K562 (cell line): Measurements from ENCODE around the gene ARHGAP9. TPM values are rescaled to one million over a fixed set of nuclear protein-coding genes. Genes with fewer than 3 reads are reported as not detected.

Source experiments
- C11orf30 ChIP-seq: fragments of 450-650 bp; IDR thresholded peaks from 2 replicates; pipeline ENCODE4 v1.6.1; 2016; ENCODE audit warnings: low read depth, mild to moderate bottlenecking
- CBX5 ChIP-seq: IDR thresholded peaks from 2 replicates; pipeline ENCODE4 v1.6.1; 2014; ENCODE audit warnings: low read depth, borderline replicate concordance
- CBX8 ChIP-seq: fragments of 200-600 bp; sonication (generic); IDR thresholded peaks from 2 replicates; pipeline ENCODE4 v1.6.1; 2012; ENCODE audit warnings: borderline replicate concordance, mixed run types, low read depth, mild to moderate bottlenecking, moderate library complexity, mixed read lengths, low read length, control low read depth, inconsistent platforms; ENCODE audit not compliant: poor library complexity, severe bottlenecking; ENCODE audit errors: extremely low read depth
- ETS2 ChIP-seq: IDR thresholded peaks from 2 replicates; pipeline ENCODE4 v1.6.1; 2016; ENCODE audit warnings: borderline replicate concordance, missing genetic modification characterization, mild to moderate bottlenecking, moderate library complexity, missing compliant biosample characterization; ENCODE audit not compliant: poor library complexity, severe bottlenecking
- HNRNPK ChIP-seq: fragments of 200-400 bp; formaldehyde crosslinking; IDR thresholded peaks from one replicate; pipeline ENCODE4 v1.6.1; 2018; ENCODE audit warnings: mild to moderate bottlenecking, low read depth, low read length; ENCODE audit not compliant: poor library complexity, severe bottlenecking
- POLR2G ChIP-seq: fragments of 200-400 bp; formaldehyde crosslinking; IDR thresholded peaks from 2 replicates; pipeline ENCODE4 v1.6.1; 2017; ENCODE audit warnings: low read depth, mild to moderate bottlenecking, antibody characterized with exemption, low read length, moderate library complexity
- REST ChIP-seq, 2 experiments: fragments of 450-650 bp; formaldehyde crosslinking in 1 of 2; IDR thresholded peaks; 2 replicates each; pipeline versions ENCODE4 v1.4.0 to v1.6.1; 2014 to 2020; ENCODE audit warnings: mild to moderate bottlenecking in 2 of 2, borderline replicate concordance in 1 of 2, low read depth in 1 of 2
- RUNX1 ChIP-seq: sonication (generic); IDR thresholded peaks from 2 replicates; pipeline ENCODE4 v1.6.1; 2016; ENCODE audit warnings: antibody characterized with exemption, low read depth
- YY1 ChIP-seq, 3 experiments: IDR thresholded peaks; 2 replicates each; pipeline ENCODE4 v1.6.1; 2011; ENCODE audit warnings: low read length in 2 of 3, mild to moderate bottlenecking in 2 of 3, moderate library complexity in 2 of 3, borderline replicate concordance in 1 of 3, control low read depth in 1 of 3, low read depth in 1 of 3; ENCODE audit not compliant: insufficient read depth in 3 of 3, insufficient replicate concordance in 2 of 3, control insufficient read depth in 1 of 3, insufficient read length in 1 of 3; ENCODE audit errors: extremely low read depth in 1 of 3
- ZFX ChIP-seq: sonication (generic); formaldehyde crosslinking; IDR thresholded peaks from 2 replicates; pipeline ENCODE4 v1.8.0; 2022; ENCODE audit warnings: mild to moderate bottlenecking, missing genetic modification reagents, moderate library complexity
- ZNF507 ChIP-seq: conservative IDR thresholded peaks from 2 replicates; pipeline ENCODE4 v1.6.1; 2017; ENCODE audit warnings: missing genetic modification characterization, missing compliant biosample characterization
- ZNF57 ChIP-seq: fragments of 450-650 bp; formaldehyde crosslinking; IDR thresholded peaks from 2 replicates; pipeline ENCODE4 v1.4.0; 2020; ENCODE audit warnings: mild to moderate bottlenecking, moderate library complexity
- polyA plus RNA-seq, 8 experiments: library from polyadenylated mRNA; depleted of rRNA in 4 of 8; stranded (reverse) in 5 of 8; unstranded in 3 of 8; fragments of >200 nt; fragmentation: Nextera tagmentation in 2 of 8; fragmentation: Illumina TruSeq in 1 of 8; extraction: Ambion mirVana in 2 of 8; extraction: Trizol in 1 of 8; gene quantifications; 2 replicates each; pipeline versions ENCODE4 v1.2.1 to v1.2.3, GENCODE V29; 2011 to 2014; ENCODE audit warnings: inconsistent platforms in 1 of 8, missing spikeins in 1 of 8
- total RNA-seq, 7 experiments: library from RNA; depleted of rRNA in 6 of 7; stranded (reverse); fragments of >200 nt in 6 of 7; fragmentation: Illumina TruSeq in 2 of 7; extraction: Trizol in 2 of 7; gene quantifications; 2 replicates each; pipeline versions ENCODE4 v1.2.1 to v1.2.3, GENCODE V29; 2011 to 2021; ENCODE audit warnings: low replicate concordance in 1 of 7
- TF ChIP-seq, protein P1 (sequence below): IDR thresholded peaks from 3 replicates; pipeline ENCODE4 v1.6.1; 2011; ENCODE audit warnings: borderline replicate concordance, mild to moderate bottlenecking, moderate library complexity; ENCODE audit not compliant: insufficient read length; ENCODE audit errors: extremely low read depth

ARHGAP9 gene
- total and polyA plus RNA-seq, 9 of the 15 experiments (the other 6 are each of a cell fraction or from before 2014, with no cell fraction given) = 1.5 to 10.2 (median 5.1) TPM

GRCh38 chr12:57522011-57522886 lies 42.6 kb upstream of the ARHGAP9 start, which contains the start of gene MBD6 (continued):
- TF ChIP-seq CBX8 (no peak), C11orf30 (peak; percentile 21; the same call in 1 of the 2 replicates), ZFX (CRISPR knock-in tag) (peak; percentile 66), ETS2 (no peak), POLR2G (peak; percentile 88), CBX5 (no peak), ZNF57 (CRISPR knock-in tag) (0 out of 2 replicates have a peak, but pooled peaks have one; percentile 16), REST (IDR thresholded peaks at IDR 0.05; ENCODE audit: borderline replicate concordance) (peak; percentile 99), REST (CRISPR knock-in tag; IDR thresholded peaks at IDR 0.05; ENCODE audit: low read depth) (0 out of 2 replicates have a peak, but pooled peaks have one; percentile 31), RUNX1 (no peak), YY1 (IDR thresholded peaks at IDR 0.05; ENCODE audit: borderline replicate concordance in 1 of 3, control insufficient read depth in 1 of 3, extremely low read depth in 1 of 3, insufficient read depth in 3 of 3, insufficient read length in 1 of 3, insufficient replicate concordance in 2 of 3, low read depth in 1 of 3, low read length in 2 of 3) (peak in 2 of 3 experiments; percentile 41 to 76), ZNF507 (no peak), HNRNPK (no peak)
- TF ChIP-seq, protein P1, sequence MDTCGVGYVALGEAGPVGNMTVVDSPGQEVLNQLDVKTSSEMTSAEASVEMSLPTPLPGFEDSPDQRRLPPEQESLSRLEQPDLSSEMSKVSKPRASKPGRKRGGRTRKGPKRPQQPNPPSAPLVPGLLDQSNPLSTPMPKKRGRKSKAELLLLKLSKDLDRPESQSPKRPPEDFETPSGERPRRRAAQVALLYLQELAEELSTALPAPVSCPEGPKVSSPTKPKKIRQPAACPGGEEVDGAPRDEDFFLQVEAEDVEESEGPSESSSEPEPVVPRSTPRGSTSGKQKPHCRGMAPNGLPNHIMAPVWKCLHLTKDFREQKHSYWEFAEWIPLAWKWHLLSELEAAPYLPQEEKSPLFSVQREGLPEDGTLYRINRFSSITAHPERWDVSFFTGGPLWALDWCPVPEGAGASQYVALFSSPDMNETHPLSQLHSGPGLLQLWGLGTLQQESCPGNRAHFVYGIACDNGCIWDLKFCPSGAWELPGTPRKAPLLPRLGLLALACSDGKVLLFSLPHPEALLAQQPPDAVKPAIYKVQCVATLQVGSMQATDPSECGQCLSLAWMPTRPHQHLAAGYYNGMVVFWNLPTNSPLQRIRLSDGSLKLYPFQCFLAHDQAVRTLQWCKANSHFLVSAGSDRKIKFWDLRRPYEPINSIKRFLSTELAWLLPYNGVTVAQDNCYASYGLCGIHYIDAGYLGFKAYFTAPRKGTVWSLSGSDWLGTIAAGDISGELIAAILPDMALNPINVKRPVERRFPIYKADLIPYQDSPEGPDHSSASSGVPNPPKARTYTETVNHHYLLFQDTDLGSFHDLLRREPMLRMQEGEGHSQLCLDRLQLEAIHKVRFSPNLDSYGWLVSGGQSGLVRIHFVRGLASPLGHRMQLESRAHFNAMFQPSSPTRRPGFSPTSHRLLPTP = no peak
